H1 (cell line): Measurements from ENCODE around the gene KANSL3.
"Not testable (repeated sequence)": the region's sequence is repeated elsewhere in the genome, so short reads cannot be mapped to it uniquely, and the experiment has no call there.

Experiments
- BCL11A ChIP-seq, 2 experiments: IDR thresholded peaks; one replicate each; pipeline ENCODE4 v1.6.1; 2011; ENCODE audit warnings: low read depth in 2 of 2, low read length in 2 of 2, mild to moderate bottlenecking in 2 of 2
- CREB1 ChIP-seq: IDR thresholded peaks from 2 replicates; pipeline ENCODE4 v1.6.1; 2012; ENCODE audit warnings: inconsistent platforms
- CTCF ChIP-seq, 3 experiments: IDR thresholded peaks; 1 replicate in 2 of 3; 2 replicates in 1 of 3; pipeline versions ENCODE4 v1.5.1 to v1.6.1; 2011; ENCODE audit warnings: low read length in 3 of 3, mild to moderate bottlenecking in 3 of 3, inconsistent platforms in 2 of 3, low read depth in 1 of 3, moderate library complexity in 1 of 3; ENCODE audit not compliant: insufficient read depth in 1 of 3; ENCODE audit errors: control extremely low read depth in 1 of 3
- EP300 ChIP-seq, 2 experiments: IDR thresholded peaks; 1 replicate in 1 of 2; 2 replicates in 1 of 2; pipeline ENCODE4 v1.6.1; 2011 to 2012; ENCODE audit warnings: low read depth in 2 of 2, low read length in 2 of 2, mild to moderate bottlenecking in 2 of 2, borderline replicate concordance in 1 of 2, inconsistent platforms in 1 of 2, moderate library complexity in 1 of 2
- EZH2 ChIP-seq: fragments of 200-600 bp; sonication (generic); IDR thresholded peaks from 2 replicates; pipeline ENCODE4 v1.7.1; 2012; ENCODE audit warnings: low read depth, mild to moderate bottlenecking, moderate library complexity, low read length, inconsistent platforms; ENCODE audit not compliant: severe bottlenecking
- JUN ChIP-seq: IDR thresholded peaks from 2 replicates; pipeline ENCODE4 v1.6.1; 2011; ENCODE audit warnings: low read depth, mild to moderate bottlenecking, improper control_type of control experiment, low read length
- JUND ChIP-seq: IDR thresholded peaks from 2 replicates; pipeline ENCODE4 v1.6.1; 2011; ENCODE audit warnings: mild to moderate bottlenecking, improper control_type of control experiment, low read length
- KDM1A ChIP-seq: fragments of 200-600, 300-600 bp; sonication (generic); IDR thresholded peaks from 2 replicates; pipeline ENCODE4 v1.7.1; 2016; ENCODE audit warnings: mild to moderate bottlenecking, low read length, borderline replicate concordance
- POLR2AphosphoS5 ChIP-seq: IDR thresholded peaks from 2 replicates; pipeline ENCODE4 v1.6.1; 2011; ENCODE audit warnings: low read depth, low read length

- TF ChIP-seq KDM1A; JUND; CTCF (IDR thresholded peaks at IDR 0.05; ENCODE audit: control extremely low read depth in 1 of 3, insufficient read depth in 1 of 3, low read depth in 1 of 3, low read length in 3 of 3); EZH2; EP300 (IDR thresholded peaks at IDR 0.05; ENCODE audit: borderline replicate concordance in 1 of 2, low read depth in 2 of 2, low read length in 2 of 2); JUN; POLR2AphosphoS5; CREB1; BCL11A (IDR thresholded peaks at IDR 0.05; ENCODE audit: low read depth in 2 of 2, low read length in 2 of 2): not testable (repeated sequence)
Measured at GRCh38 chr2:96557421-96557820, 80.7 kb downstream of the KANSL3 start.
